Measurements from ENCODE around the gene SFMBT1. TPM values are rescaled to one million over a fixed set of nuclear protein-coding genes. Genes with fewer than 3 reads are reported as not detected.
"Not testable (repeated sequence)": the region's sequence is repeated elsewhere in the genome, so short reads cannot be mapped to it uniquely, and the experiment has no call there.

Gene SFMBT1
- total RNA-seq, 4 donors from 2014 or later, result 21.3 to 31.6 (median 21.5) TPM

DNA sequence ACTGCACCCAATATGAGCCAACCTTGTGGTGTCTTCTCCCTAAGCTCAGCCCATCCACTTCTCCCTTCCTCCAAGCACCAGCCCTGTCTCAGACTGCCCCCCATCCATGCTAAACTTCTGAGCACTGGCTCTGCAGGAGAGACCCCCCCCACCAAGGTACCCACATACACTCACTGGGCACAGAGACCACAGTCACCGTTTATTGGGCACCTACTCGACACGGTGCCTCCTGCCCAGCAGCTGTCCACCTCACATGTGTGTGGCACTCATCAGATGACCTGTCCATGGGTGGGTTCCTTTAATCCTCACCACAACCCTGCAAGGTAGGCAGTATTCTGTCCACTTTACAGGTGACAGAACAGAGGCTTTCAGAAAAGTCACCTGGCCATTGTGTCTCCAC, 22.3 kb upstream of the SFMBT1 start:
- Histone ChIP-seq H3K27me3 (no peaks in the 10 kb centered on the region), H3K4me3 (no peak overlapping the region), H3K36me3 (no peaks in the 10 kb centered on the region), H3K9me3 (no peaks in the 10 kb centered on the region), H3K27ac (no peak overlapping the region), H3K4me1 (peaks cover 0 to 16% (median 7%) of the 10 kb centered on the region in 3 donors)
- no peak for TF ChIP-seq POLR2A (IDR thresholded peaks at IDR 0.05)
- no peak for TF ChIP-seq EP300 (IDR thresholded peaks at IDR 0.05)
- TF ChIP-seq, protein P1, sequence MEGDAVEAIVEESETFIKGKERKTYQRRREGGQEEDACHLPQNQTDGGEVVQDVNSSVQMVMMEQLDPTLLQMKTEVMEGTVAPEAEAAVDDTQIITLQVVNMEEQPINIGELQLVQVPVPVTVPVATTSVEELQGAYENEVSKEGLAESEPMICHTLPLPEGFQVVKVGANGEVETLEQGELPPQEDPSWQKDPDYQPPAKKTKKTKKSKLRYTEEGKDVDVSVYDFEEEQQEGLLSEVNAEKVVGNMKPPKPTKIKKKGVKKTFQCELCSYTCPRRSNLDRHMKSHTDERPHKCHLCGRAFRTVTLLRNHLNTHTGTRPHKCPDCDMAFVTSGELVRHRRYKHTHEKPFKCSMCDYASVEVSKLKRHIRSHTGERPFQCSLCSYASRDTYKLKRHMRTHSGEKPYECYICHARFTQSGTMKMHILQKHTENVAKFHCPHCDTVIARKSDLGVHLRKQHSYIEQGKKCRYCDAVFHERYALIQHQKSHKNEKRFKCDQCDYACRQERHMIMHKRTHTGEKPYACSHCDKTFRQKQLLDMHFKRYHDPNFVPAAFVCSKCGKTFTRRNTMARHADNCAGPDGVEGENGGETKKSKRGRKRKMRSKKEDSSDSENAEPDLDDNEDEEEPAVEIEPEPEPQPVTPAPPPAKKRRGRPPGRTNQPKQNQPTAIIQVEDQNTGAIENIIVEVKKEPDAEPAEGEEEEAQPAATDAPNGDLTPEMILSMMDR (IDR thresholded peaks at IDR 0.05), result no peak
- no peak for TF ChIP-seq POLR2AphosphoS5 (IDR thresholded peaks at IDR 0.05)
- WGBS, 2 donors (ENCODE audit: low coverage in 1 of 2), result 94 to 97% methylated on average over 3 of the region's 3 CpGs
- ATAC-seq, result no peak

- Histone ChIP-seq H3K9me3 (no peaks in the 10 kb centered on the region), H3K27me3 (no peaks in the 10 kb centered on the region), H3K27ac (no peak overlapping the region), H3K36me3 (no peaks in the 10 kb centered on the region), H3K4me3 (no peak overlapping the region), H3K4me1 (peaks cover 0 to 10% (median 7%) of the 10 kb centered on the region in 3 donors)
- TF ChIP-seq POLR2AphosphoS5 (IDR thresholded peaks at IDR 0.05), result no peak
- no peak for TF ChIP-seq POLR2A (IDR thresholded peaks at IDR 0.05)
- TF ChIP-seq EP300 (IDR thresholded peaks at IDR 0.05), result no peak
- TF ChIP-seq, protein P1 (IDR thresholded peaks at IDR 0.05), result no peak
- 85% methylated on average over 3 of the region's 3 CpGs; no CpG with 5 or more reads in 1 of the 2 donors for WGBS, 2 donors (ENCODE audit: low coverage in 1 of 2)
- ATAC-seq, result no peak
Measured at GRCh38 chr3:53067567-53067966, 21.7 kb upstream of the SFMBT1 start.

DNA sequence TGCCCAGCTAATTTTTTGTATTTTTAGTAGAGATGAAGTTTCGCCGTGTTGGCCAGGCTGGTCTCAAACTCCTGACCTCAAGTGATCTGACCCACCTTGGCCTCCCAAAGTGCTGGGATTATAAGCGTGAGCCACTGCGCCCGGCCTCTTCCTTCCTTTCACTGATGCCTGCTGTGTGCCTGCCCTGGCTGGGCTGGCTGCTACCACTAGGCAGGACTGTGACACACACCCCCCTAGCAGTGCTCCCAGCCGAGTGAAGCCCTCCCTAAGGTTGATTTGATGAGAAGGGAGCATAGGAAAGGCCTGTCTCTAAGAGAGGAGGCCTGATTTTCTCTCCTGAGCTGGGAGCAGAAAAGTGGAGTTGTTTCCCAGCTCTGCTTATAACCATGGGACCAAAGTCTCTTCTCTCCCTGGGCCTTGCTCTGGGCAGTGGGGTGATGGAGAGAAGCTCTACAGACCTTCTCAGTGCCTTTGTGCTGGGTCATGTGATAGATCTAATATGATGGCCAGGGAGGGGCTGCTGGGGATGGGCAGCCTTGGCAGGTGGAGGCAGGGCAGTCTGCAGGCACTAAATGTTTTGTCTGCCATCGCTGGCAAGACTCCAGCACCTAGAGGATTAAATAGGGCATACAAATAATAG, 20.1 kb upstream of the SFMBT1 start:
- no peak overlapping the region for H3K4me3 ChIP-seq
- WGBS, 2 donors (ENCODE audit: low coverage in 1 of 2), result 100% methylated on average over 2 of the region's 7 CpGs; no CpG with 5 or more reads in 1 of the 2 donors
- TF ChIP-seq EP300 (IDR thresholded peaks at IDR 0.05), result no peak
- no peak for TF ChIP-seq POLR2AphosphoS5 (IDR thresholded peaks at IDR 0.05)
- no peak for TF ChIP-seq POLR2A (IDR thresholded peaks at IDR 0.05)
- TF ChIP-seq, protein P1 (IDR thresholded peaks at IDR 0.05), result no peak
- no peaks in the 10 kb centered on the region for H3K27me3 ChIP-seq
- H3K36me3 ChIP-seq, result no peaks in the 10 kb centered on the region
- H3K9me3 ChIP-seq, result no peaks in the 10 kb centered on the region
- H3K4me1 ChIP-seq, result no peaks in the 10 kb centered on the region
- no peak for ATAC-seq
- H3K27ac ChIP-seq, result no peak overlapping the region

- H3K36me3 ChIP-seq, result no peaks in the 10 kb centered on the region
- ATAC-seq, result no peak
- no peaks in the 10 kb centered on the region for H3K4me1 ChIP-seq
- no peak overlapping the region for H3K27ac ChIP-seq
- no peaks in the 10 kb centered on the region for H3K9me3 ChIP-seq
- H3K4me3 ChIP-seq, result no peak overlapping the region
- no peak for TF ChIP-seq EP300 (IDR thresholded peaks at IDR 0.05)
- no peak for TF ChIP-seq POLR2A (IDR thresholded peaks at IDR 0.05)
- no peak for TF ChIP-seq POLR2AphosphoS5 (IDR thresholded peaks at IDR 0.05)
- TF ChIP-seq, protein P1 (IDR thresholded peaks at IDR 0.05), result no peak
- WGBS, 2 donors (ENCODE audit: low coverage in 1 of 2), result 95 to 100% methylated on average over 2 of the region's 2 CpGs
- H3K27me3 ChIP-seq, result no peaks in the 10 kb centered on the region
Measured at GRCh38 chr3:53062905-53063304, 17.0 kb upstream of the SFMBT1 start.

DNA sequence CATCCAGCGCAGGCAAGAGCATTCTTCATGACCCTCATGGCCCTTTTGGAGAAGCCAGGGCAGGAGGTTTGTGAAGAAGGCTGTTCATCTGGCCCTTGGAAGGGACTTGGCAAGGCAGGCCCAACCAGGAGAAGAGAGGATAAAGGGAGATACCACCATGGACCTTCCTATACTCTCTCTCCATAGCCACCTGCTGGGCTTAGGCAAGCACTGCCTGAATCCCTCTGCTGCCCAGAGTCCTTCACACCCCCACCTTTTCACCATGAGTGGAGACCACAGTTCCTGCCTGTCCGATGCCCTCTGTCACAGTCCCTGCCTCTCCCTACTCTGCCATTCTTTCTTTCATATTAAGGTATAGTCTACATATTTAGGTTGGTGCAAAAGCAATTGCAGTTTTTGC, 10.6 kb upstream of the SFMBT1 start:
- Histone ChIP-seq H3K36me3 (no peaks in the 10 kb centered on the region), H3K4me1 (no peaks in the 10 kb centered on the region), H3K9me3 (no peaks in the 10 kb centered on the region), H3K4me3 (no peak overlapping the region), H3K27ac (no peak overlapping the region), H3K27me3 (no peaks in the 10 kb centered on the region)
- ATAC-seq, result no peak
- 40 to 100% methylated on average over 1 of the region's 2 CpGs for WGBS, 2 donors (ENCODE audit: low coverage in 1 of 2)
- TF ChIP-seq, protein P1 (IDR thresholded peaks at IDR 0.05), result no peak
- no peak for TF ChIP-seq POLR2A (IDR thresholded peaks at IDR 0.05)
- no peak for TF ChIP-seq EP300 (IDR thresholded peaks at IDR 0.05)
- TF ChIP-seq POLR2AphosphoS5 (IDR thresholded peaks at IDR 0.05), result no peak

- H3K27ac ChIP-seq, H3K27me3 ChIP-seq, H3K4me1 ChIP-seq, ATAC-seq, H3K9me3 ChIP-seq, H3K4me3 ChIP-seq, H3K36me3 ChIP-seq: not testable (repeated sequence)
- 100% methylated on average over 2 of the region's 7 CpGs for WGBS, 2 donors (ENCODE audit: low coverage in 1 of 2)
Measured at GRCh38 chr3:53054233-53054632, 8.4 kb upstream of the SFMBT1 start.
